GM18858 (cell line): ENCODE measurements around the gene PNRC2.

Source experiments
- ATAC-seq: cut with Tn5 transposase; IDR thresholded peaks from one replicate; pipeline ENCODE4 v1.9.1; 2021; ENCODE audit not compliant: unreplicated experiment

PNRC2 gene, protein sequence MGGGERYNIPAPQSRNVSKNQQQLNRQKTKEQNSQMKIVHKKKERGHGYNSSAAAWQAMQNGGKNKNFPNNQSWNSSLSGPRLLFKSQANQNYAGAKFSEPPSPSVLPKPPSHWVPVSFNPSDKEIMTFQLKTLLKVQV

DNA sequence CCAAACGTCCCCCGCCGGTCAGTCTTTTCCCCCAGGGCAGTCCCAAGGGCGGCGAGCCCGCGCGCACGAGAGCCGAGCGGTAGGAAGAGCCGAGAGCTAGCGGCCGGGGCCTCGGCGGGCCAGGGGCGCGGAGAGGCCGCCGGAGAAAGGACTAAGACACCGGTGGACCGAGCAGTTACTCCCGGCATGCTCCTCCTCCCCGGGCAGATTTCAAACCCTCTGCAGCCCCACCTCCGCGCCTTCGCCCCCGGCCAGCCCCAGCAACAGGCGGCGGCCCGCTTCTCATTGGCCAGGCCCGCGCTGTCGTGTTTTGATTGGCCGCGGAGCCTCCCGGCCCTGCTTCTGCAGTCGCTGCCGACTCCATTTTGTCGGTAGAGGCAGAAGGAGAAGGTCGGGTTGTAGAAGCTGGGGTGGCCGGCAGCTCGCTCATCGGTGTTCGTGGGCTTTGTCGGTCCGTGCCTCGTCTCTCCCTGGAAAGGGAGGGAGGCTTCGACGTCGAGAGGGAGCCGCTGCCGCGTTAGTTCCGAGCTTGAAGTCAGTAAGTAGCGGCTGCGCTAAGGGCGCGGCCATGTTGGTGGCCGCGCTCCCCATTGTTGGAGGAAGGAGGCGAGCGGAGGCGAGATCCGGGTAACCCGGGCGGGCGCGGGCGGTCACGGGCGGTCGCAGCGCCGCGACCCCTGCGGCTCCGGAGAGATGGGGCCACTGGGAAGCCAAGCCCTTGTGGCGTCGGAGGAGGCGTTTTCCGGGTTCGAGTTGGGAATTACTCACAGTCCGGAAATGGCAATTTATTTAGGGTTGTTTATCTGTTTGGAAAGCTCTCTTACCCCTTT lies at the start of gene PNRC2:
Gene PNRC2, plus strand, starts transcription at position 368 of the 830 bp plus-strand sequence. CDS start 1,630 bp downstream, outside the sequence.
- peak; percentile 36 for ATAC-seq

DNA sequence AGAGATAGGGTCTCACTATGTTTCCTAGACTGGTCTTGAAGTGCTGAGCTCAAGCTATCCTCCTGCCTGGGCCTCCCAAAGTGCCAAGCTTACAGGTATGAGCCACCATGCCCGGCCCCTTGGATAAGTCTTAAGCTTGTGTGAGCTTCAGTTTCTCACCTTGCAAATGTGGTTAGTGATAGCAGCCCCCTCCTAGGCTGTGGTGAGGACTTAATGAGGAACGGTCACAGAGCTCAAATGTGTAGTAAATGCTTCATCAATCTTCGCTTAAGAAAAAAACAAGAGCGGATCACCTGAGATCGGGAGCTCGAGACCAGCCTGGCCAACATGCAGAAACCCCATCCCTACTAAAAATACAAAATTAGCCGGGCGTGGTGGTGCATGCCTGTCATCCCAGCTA lies 49.5 kb upstream of the PNRC2 start:
- ATAC-seq, result no peak

DNA sequence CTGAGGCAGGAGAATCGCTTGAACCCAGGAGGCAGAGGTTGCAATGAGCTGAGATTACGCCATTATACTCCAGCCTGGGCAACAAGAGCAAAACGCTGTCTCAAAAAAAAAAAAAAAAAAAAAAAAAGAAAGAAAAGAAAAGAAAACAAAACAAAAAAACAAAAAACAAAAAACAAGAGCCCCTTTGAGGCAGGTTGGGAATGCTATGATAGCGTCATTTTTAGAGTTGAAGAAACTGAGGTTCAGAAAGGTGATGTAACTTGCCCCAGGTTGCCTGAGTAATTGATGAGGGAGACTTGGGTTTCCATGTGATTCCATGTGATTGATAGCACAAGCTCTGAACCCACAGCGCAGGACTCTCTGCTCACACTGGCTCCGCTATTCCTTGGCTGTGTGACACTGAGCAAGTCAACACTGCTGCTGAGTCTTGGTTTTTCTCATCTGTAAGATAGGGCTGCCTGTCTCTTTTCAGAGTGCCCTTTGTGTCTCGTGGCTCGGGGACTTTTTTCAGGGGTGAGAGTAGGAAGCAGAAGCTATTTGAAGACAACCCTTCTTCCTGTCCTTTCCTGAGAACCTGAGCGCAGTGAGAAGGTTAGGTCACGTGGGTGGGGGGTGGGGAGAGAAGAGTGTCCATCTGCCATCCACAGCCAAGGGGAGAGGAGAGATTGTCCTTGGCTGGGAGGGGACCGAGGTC lies 48.9 kb upstream of the PNRC2 start:
- no peak for ATAC-seq

DNA sequence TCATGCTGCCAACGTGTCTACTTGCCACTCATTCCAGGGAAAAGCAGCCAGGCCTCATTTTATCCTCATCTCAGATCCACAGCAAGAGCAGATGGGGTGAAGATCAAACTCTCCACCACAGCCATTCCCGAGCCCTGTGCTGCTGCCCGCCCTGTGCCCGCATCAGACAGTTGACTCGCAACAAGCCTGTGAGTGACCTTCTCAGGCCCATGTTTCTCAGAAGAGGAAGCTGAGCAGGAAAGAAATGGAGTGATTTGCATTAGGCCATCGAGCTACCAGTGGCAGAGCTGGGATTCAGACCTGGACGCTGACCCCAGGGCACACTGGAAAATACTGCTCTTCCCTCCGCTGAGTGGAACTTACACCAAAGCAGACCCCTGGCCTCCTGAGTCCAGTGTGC lies 47.7 kb upstream of the PNRC2 start:
- no peak for ATAC-seq

DNA sequence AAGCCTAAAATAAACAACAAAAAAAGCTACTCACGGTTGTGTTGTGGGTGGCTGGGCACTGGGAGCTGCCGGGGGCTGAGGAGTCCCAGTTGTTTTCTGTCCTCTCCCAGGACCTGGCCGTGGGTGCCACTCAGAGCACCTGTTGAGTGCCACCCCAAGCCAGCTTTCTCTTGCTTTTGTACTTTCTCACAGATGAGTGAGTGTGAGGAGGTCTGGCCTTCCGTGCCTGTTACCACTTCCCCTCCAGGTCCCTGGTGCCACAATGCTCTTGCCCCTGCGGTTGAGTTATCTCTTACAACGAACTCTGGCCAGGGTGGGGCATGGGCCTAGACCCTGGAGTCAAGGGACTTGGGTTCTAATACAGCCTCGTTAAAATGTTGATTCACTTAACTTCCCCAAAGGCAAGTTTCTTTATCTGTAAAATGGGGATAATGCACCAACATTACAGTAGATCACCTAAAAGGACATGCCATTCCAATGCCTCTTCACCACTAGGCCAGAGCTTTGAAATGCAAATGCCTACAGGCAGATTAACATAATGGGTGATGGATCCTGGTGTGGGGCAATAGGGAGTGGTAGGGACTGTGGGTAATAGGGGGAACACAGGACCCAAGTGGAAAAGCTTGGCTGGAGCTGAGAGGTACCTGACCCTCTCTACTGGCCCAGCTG lies 46.3 kb upstream of the PNRC2 start, which contains the start of gene CNR2:
Gene CNR2, minus strand, starts transcription at position 151 of the 669 bp plus-strand sequence. CDS start 37,745 bp downstream, outside the sequence.
- no peak for ATAC-seq

DNA sequence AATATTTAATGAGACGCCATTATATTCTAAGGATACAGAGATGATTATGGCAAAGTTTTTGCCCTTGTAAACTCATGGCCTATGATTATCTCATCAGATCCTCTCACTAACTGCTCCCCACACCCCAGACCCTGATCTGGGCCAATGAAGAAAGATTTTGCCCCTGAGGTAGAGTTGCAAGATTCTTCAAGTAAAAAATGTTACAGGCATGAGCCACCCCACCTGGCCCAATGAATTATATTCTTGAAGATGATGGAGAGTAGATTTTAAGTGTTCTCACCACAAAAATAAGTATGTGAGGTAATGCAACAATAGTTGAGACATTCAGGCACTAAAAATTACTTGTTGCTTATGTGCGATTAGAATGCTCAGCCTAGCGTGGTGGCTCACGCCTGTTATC lies 44.7 kb upstream of the PNRC2 start:
- no peak for ATAC-seq

DNA sequence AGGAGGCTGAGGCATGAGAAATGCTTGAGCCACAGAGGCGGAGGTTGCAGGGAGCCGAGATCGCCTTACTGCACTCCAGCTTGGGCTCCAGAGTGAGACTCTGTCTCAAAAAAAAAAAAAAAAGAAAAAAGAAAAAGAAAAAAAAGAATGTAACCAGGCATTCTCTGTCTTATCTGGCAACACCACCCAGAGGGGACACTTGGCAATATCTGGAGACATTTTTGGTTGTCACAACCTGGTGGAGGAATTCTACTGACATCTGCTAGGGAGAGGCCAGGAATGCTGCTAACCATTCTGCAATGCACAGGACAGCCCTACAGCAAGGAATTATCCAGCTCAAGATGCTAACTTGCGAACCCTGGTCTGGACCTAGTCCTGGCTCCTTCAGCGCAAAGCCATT lies 44.2 kb upstream of the PNRC2 start:
- ATAC-seq, result no peak

DNA sequence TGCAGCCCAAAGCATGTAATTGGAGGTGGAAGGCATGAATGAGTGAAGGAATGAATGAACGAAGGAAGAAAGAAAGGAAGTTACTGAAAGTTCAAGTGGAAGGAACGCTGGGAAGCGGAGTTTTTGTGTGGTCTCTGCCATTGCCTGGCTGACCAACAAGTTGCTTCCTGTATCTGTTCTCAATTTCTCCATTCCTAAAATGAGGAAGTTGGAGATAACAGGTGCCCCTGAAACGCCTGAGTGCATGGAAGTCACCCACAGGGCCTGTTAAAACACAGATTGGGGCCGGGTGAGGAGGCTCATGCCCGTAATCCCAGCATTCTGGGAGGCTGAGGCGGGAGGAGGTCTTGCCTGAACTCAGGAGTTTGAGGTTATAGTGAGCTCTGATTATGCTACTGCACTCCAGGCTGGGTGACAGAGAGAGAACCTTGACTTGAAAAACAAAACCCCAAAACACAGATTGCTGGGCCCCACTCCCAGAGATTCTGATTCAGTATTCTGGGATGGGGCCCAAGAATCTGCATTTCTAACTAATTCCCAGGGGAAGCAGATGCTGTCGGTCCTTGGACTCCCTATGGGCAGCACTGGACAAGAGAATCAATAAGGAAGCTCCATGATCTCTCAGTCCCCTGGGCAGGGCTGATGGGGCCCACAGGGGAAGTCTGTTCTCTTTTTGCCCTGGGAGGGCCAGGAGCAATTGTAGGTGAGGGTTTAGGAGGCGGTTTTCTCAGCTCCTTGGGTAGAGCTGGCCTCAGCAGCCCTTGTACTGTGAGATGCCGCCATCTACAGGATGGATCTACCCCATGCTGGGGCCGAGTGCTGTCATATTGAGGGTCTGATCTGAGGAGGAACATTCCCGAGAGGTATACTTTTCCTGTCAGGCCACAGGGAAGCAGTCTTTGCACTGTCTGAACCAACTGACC lies 43.2 kb upstream of the PNRC2 start:
- ATAC-seq, result no peak

DNA sequence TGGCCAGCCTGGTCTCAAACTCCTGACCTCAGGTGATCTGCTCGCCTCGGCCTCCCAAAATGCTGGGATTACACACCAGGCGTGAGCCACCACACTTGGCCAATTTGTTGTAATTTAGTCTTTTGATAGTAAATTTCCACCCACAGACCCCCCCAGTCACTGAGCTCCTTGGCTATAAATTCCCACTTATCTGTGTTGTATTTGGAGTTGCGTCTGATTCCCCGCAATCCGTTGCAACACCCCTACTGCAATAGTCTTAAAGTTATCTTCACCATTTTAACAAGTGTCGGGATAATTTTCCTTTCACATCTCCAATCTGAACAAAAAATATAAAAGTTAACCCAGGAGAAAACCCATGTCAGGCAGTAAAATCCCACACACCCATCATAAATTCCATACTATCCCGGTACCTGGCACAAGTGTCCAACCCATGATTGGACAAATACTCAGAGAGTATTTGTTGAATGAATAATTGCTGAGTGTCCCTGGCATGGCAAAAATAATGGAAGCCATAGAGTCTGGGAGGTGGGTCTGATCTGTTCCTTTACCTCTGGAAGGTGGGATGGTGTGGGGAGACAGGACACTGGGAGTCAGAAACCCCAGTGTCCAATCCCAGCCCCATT lies 37.2 kb upstream of the PNRC2 start:
- no peak for ATAC-seq

DNA sequence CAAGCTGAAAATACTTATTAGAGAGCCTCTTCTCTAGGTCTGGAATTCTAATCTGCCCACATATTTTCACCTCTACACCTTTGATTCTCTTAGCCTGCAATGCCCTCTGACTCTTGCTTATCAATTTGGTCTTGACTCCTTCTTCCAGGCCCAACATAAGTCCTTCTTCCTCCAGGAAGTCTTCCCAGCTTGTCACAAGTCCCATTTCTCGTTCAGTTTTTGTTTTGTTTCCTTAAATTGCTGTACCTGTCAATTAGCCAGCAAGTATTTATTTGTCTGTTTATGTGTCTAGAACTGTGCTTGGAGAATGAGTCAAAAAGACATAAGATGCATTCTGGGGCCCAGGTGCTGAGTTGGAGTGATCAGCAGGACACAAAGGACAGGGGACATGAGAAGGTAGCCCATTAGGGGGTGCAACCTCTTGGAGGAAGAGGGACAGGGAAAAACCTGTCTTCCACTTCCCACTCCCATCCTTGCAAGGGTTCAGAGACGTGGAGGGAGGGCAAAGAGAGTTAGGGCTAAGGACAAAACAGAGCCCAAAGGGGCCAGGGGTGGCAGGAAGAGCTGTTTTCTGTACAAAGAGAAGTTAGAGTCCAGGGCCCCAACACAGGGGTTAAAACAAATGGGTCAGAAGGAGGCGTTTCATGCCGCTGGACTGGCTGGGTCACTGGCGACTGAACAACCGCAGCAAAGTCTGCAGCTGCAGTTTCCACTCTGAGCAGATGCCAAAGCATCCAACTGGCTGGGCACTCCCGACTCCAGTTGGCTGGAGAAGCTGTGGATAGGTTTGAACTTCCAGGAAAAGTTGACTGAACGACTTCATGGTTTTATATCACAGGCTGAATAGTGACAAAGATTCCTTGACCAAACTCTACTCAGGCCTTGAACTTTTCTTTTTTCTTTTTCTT lies 35.8 kb upstream of the PNRC2 start:
- no peak for ATAC-seq

DNA sequence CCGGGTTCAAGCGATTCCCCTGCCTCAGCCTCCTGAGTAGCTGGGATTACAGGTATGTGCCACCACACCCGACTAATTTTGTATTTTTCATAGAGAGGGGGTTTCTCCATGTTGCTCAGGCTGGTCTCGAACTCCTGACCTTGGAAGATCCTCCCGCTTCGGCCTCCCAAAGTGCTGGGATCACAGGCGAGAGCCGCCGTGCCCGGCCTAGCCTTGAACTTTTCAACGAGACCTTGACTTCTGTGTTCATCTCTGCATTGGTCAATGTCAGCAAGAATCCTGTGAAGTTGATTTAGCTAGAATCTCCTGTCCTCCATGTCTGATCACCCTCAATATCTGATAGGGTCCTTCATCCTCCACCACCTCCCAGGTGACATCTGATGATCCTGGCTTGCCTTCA lies 35.0 kb upstream of the PNRC2 start:
- no peak for ATAC-seq

DNA sequence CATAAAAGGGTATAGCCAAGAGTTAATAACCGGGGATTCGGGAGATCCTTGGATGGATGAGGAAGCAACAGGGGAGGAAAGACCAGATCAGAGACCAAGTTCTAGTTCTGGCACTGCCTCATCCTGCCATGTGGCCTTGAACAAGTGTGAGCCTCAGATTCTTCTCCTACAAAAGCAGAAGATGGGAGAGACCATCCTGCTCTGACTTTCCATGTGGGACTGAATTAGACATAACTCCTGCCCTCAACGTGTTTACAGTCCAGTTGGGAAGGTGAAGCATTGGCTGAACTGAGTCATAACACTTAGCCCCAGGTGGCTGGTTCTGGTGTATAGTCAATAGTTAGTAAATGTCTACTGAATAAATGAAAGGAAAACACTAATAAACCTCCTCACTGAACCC lies 34.3 kb upstream of the PNRC2 start:
- ATAC-seq, result no peak

DNA sequence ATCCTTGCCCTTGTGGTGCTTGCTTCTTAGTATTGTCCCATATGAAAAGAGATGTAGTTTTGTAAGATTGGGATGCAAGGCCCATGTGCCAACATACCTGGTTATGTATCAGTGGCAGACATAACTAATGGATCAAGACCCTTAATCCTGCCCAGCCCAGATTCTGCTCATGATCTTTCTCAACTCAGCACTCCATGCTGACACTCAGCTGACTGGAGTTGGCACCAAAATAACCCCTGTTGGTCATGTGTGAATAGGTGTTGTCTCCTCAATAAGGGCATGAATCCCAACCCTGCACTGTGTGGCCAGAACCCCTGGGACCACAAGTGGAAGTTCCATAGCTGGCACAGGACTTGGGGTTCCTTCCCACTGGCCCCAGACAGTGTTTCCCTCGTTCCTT lies 32.5 kb upstream of the PNRC2 start:
- no peak for ATAC-seq

DNA sequence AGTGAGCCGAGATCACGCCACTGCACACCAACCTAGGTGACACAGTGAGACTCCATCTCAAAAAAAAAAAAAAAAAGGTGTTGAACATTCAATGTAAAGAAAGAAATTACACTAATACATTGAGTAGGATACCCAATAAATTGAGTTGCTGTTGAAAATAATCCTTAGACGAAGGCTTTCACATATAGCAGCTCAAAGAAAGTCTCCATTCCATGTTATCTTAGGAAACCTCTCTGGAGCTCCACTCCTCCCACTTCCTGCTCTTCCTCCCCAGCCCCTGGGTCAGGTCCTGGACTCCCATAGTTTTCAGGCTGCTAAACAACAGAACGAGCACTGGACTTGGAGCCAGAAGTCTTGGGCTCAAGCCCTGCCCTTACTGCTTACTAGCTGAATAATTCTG lies 30.8 kb upstream of the PNRC2 start:
- no peak for ATAC-seq

DNA sequence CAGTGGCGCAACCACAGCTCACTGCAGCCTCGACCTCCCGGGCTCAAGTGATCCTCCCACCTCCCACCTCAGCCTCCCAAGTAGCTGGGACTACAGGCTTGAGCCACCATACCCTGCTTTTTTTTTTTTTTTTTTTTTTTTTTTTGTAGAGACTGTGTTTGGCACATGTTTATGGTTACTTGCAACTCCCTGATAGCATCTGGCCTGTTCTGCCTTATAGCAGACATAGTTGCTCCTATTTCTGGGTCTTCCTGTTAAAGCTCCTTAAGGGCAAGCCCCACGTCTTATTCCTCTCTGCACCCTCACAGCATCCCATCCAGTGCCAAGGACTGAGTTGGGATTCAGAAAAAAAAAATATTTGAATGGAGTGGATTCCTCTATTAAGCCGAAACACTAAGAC lies 29.4 kb upstream of the PNRC2 start:
- no peak for ATAC-seq

DNA sequence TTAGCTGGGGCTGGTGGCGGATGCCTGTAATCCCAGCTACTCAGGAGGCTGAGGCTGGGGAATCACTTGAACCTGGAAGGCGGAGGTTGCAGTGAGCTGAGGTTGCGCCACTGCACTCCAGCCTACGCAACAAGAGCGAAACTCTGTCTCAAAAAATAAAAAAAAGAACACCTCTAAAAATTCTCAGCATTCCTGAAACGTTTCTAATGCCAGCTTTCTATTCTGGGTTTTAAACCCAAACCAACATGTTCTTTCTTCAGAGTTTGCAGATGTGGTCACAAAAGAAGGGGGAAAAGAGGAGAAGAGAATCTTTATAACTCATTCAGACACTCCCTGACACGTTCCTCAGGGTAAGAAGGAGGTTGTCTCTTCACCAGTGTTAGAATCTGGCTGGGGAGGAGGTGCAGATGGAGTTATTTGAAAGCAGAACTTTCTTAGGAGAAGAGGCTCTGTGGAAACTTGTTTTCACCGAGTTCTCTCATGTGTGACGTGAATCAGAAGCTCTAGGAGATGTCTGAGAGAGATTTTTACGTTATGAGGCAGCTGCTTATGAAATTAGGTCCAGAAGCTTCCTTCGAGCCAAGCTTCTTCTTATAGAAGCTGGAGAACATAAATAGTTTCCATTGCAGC lies 28.7 kb upstream of the PNRC2 start:
- no peak for ATAC-seq

DNA sequence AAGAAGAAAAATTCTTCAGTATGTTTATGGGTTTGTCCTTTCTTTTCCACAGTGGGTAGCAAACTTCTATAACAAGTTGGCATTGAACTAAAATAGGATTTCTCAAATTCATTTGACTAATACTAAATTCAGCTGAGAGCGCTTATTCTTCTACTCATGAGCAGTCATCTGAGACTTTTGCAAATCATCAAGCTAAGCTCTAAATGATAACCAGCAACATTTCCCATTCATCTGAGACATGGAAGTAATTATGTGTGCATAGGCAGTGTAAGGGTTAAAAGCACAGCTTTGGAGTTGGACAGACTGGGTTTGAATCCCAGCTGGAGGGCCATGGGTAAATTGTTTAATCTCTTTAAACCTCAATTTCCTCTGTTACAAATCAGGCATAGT lies 28.1 kb upstream of the PNRC2 start:
- no peak for ATAC-seq

DNA sequence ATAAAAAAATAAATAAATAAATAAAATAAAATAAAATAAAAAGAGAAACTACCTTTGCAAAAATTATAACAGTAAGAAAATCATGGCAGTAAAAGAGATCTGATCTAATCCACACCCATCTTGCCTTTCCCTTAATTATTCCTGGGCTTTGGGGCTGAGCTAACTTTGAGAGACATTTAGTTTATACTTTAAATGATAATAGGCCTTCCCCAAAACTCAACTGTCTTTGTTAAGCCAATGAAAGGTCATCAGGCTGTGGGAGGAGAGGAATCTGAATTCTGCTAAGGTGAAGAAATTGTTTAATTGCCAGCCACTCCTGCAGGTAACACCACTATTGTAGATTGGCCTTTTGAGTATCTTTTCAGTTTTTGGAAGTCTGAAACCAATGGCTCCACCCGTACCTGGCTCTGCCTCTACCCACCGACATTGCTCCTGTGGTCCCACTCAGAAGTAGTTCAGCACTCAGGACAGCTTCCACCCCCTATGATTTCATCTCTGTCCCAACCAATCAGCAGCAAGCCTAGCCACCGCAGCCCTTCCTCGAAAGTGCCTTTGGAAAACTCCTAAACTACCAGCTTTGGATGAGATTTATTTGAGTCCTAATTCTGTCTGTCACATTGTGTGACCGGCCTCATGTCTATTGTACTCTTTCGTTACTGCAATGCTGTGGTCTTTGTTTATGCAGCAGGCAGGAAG lies 23.0 kb upstream of the PNRC2 start:
- ATAC-seq, result no peak
